GM19324 (cell line): ENCODE results near the gene MT1H.
"Not testable (repeated sequence)": the region's sequence is repeated elsewhere in the genome, so short reads cannot be mapped to it uniquely, and the experiment has no call there.

Source experiments
- ATAC-seq: cut with Tn5 transposase; IDR thresholded peaks from one replicate; pipeline ENCODE4 v1.9.1; 2021; ENCODE audit warnings: mild to moderate bottlenecking, moderate library complexity; ENCODE audit not compliant: unreplicated experiment, low FRiP score

The MT1H gene

GRCh38 chr16:56711862-56712261 lies 42.2 kb downstream of the MT1H start:
- ATAC-seq, result no peak

DNA sequence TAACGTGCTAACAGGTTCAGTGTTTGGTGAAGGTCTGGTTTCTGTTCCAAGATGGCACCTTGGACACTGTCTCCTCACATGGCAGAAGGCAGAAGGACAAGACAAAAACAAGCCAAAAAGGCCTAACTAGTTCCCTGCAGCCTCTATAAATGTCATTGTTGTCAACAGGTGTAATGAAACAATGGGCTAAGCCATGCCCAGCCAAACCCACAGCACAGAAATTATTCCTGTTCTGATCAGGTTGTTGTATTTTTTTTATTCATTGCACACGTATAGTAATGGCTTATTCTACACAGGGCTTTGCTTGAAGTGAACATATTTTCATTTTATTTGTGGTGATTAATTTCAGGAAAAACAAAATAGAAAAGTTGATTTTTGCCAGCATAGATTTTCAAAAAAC lies 44.2 kb downstream of the MT1H start:
- no peak for ATAC-seq

GRCh38 chr16:56715126-56715525 lies 45.5 kb downstream of the MT1H start:
- ATAC-seq, result no peak

GRCh38 chr16:56716761-56717160 lies 47.1 kb downstream of the MT1H start:
- no peak for ATAC-seq

- ATAC-seq, result not testable (repeated sequence)
These were observed 47.9 kb downstream of the MT1H start for GRCh38 chr16:56717532-56717931.
